ENCODE measurements around the gene GPM6B. TPM values are rescaled to one million over a fixed set of nuclear protein-coding genes. Genes with fewer than 3 reads are reported as not detected.

Gene GPM6B
- total and polyA plus RNA-seq, 4 donors, result 6.3 to 19.6 (median 16.0) TPM

DNA sequence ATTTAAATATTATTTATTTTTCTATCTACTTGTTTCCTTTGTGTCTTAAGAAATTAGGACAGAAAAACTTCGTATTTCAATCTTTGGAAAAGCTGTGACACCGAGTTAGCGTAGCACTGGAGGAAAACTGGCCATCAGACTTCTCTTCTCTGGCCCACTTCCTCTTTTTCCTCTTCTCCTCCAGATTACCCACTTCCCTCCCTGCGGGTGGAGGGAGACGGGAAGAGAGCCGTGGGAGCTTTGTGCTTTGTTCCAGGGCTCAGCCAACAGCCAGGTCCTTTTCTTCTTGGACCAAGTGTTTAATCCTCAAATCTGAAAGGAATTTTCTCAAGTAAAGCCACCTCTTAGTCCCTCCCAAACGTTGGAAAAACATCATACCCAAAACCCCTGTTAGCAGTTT, 52.6 kb downstream of the GPM6B start:
- Histone ChIP-seq H3K4me1 (ENCODE audit: control insufficient read depth in 1 of 2, insufficient read depth in 2 of 2, low read length in 2 of 2) (peaks cover 0 to 2% of the 10 kb centered on the region in 2 donors), H3K36me3 (ENCODE audit: control insufficient read depth in 1 of 2, insufficient read depth in 2 of 2, low read length in 1 of 2) (no peaks in the 10 kb centered on the region), H3K9me3 (ENCODE audit: control insufficient read depth, low read length) (no peaks in the 10 kb centered on the region), H3K4me3 (ENCODE audit: low read length in 2 of 2) (no peak overlapping the region), H3K27me3 (ENCODE audit: control insufficient read depth in 1 of 2, insufficient read depth in 2 of 2, low read length in 1 of 2) (no peaks in the 10 kb centered on the region), H3K27ac (ENCODE audit: low read depth in 1 of 2, low read length in 2 of 2) (no peak overlapping the region)
- intact Hi-C loops (cut with DNase I), result loop anchor here in 1 of 2 donors (10.0 kb wide), 1 partner anchor 131 kb away; no protein-coding TSS in a partner anchor
- 32 to 50% methylated on average over 7 of the region's 7 CpGs for WGBS, 2 donors
- DNase-seq (no peak), ATAC-seq (ENCODE audit: low FRiP score) (no peak)

DNA sequence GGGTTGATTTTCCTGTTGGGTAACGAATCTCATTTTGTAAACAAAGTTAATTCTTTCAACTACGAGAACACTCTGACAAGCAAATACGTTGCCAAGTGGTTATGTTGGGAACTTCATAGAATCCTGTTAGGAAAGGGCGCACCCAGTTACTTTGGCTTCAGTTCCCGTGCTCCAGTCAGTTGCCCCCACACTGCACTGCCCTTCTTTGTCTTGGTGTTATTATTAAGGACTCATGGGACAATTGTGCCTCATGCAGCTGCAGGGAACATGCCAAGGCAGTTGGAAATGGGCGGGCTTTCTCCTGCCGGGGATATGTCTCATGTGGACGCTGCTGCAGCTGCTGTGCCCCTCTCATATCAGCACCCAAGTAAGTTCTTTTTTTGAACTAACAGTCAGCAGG, 53.4 kb downstream of the GPM6B start:
- 7 to 47% methylated on average over 8 of the region's 8 CpGs for WGBS, 2 donors
- intact Hi-C loops (cut with DNase I), result loop anchor here in 1 of 2 donors (10.0 kb wide), 1 partner anchor 131 kb away; no protein-coding TSS in a partner anchor

GRCh38 chrX:13761606-13762414, 55.1 kb downstream of the GPM6B start:
- intact Hi-C loops (cut with DNase I), result loop anchor here in 1 of 2 donors (10.0 kb wide), 1 partner anchor 133 kb away; no protein-coding TSS in a partner anchor
- Histone ChIP-seq H3K4me3 (ENCODE audit: low read length in 2 of 2) (no peak overlapping the region), H3K36me3 (ENCODE audit: control insufficient read depth in 1 of 2, insufficient read depth in 2 of 2, low read length in 1 of 2) (peaks cover 2% of the 10 kb centered on the region in 2 donors), H3K9me3 (ENCODE audit: control insufficient read depth, low read length) (no peaks in the 10 kb centered on the region), H3K27me3 (ENCODE audit: control insufficient read depth in 1 of 2, insufficient read depth in 2 of 2, low read length in 1 of 2) (no peaks in the 10 kb centered on the region), H3K4me1 (ENCODE audit: control insufficient read depth in 1 of 2, insufficient read depth in 2 of 2, low read length in 2 of 2) (peaks cover 0 to 2% of the 10 kb centered on the region in 2 donors), H3K27ac (ENCODE audit: low read depth in 1 of 2, low read length in 2 of 2) (no peak overlapping the region)
- WGBS, 2 donors, result 43 to 60% methylated on average over 7 of the region's 7 CpGs
- ATAC-seq (ENCODE audit: low FRiP score) (no peak), DNase-seq (no peak)

More for the DNA sequence above, 53.4 kb downstream of the GPM6B start:
- Histone ChIP-seq H3K4me3 (ENCODE audit: low read length in 2 of 2) (no peak overlapping the region), H3K36me3 (ENCODE audit: control insufficient read depth in 1 of 2, insufficient read depth in 2 of 2, low read length in 1 of 2) (peaks cover 0 to 2% of the 10 kb centered on the region in 2 donors), H3K27ac (ENCODE audit: low read depth in 1 of 2, low read length in 2 of 2) (no peak overlapping the region), H3K27me3 (ENCODE audit: control insufficient read depth in 1 of 2, insufficient read depth in 2 of 2, low read length in 1 of 2) (no peaks in the 10 kb centered on the region), H3K4me1 (ENCODE audit: control insufficient read depth in 1 of 2, insufficient read depth in 2 of 2, low read length in 2 of 2) (peaks cover 0 to 2% of the 10 kb centered on the region in 2 donors), H3K9me3 (ENCODE audit: control insufficient read depth, low read length) (no peaks in the 10 kb centered on the region)
- DNase-seq, result peak in 1 of 2 donors; percentile 48
- peak; percentile 56 for ATAC-seq (ENCODE audit: low FRiP score)

DNA sequence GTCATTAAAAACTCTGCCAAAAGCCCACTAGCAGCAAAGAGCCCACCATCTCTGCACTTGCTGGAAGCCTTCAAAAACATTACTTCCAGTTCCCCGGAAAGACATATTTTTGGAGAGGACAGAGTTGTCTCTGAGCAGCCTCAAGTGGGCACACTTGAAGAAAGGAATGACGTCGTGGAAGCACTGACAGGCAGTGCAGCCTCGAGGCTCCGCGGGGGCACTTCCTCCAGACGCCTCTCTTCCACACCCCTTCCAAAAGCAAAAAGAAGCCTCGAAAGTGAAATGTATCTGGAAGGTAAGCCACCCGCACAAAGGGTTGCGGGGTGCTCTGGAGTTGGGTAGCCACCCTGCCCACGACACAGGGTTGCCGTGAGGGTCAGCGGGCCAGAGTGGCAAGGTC, 56.5 kb downstream of the GPM6B start:
- Histone ChIP-seq H3K4me3 (ENCODE audit: low read length in 2 of 2) (no peak overlapping the region), H3K4me1 (ENCODE audit: control insufficient read depth in 1 of 2, insufficient read depth in 2 of 2, low read length in 2 of 2) (peaks cover 0 to 2% of the 10 kb centered on the region in 2 donors), H3K27me3 (ENCODE audit: control insufficient read depth in 1 of 2, insufficient read depth in 2 of 2, low read length in 1 of 2) (no peaks in the 10 kb centered on the region), H3K27ac (ENCODE audit: low read depth in 1 of 2, low read length in 2 of 2) (no peak overlapping the region), H3K36me3 (ENCODE audit: control insufficient read depth in 1 of 2, insufficient read depth in 2 of 2, low read length in 1 of 2) (peaks cover 2% of the 10 kb centered on the region in 2 donors), H3K9me3 (ENCODE audit: control insufficient read depth, low read length) (no peaks in the 10 kb centered on the region)
- ATAC-seq (ENCODE audit: low FRiP score) (no peak), DNase-seq (no peak)
- intact Hi-C loops (cut with DNase I), result loop anchor here in 1 of 2 donors (10.0 kb wide), 1 partner anchor 134 kb away; no protein-coding TSS in a partner anchor
- 60 to 81% methylated on average over 13 of the region's 13 CpGs for WGBS, 2 donors

- intact Hi-C loops (cut with DNase I), result loop anchor here in 1 of 2 donors (5.0 kb wide), 1 partner anchor 268 kb away; the partner anchor contains the start of gene GEMIN8
- Histone ChIP-seq H3K27me3 (ENCODE audit: control insufficient read depth in 1 of 2, insufficient read depth in 2 of 2, low read length in 1 of 2) (no peaks in the 10 kb centered on the region), H3K27ac (ENCODE audit: low read depth in 1 of 2, low read length in 2 of 2) (no peak overlapping the region), H3K4me3 (ENCODE audit: low read length in 2 of 2) (no peak overlapping the region), H3K4me1 (ENCODE audit: control insufficient read depth in 1 of 2, insufficient read depth in 2 of 2, low read length in 2 of 2) (peaks cover 0 to 2% of the 10 kb centered on the region in 2 donors), H3K9me3 (ENCODE audit: control insufficient read depth, low read length) (no peaks in the 10 kb centered on the region), H3K36me3 (ENCODE audit: control insufficient read depth in 1 of 2, insufficient read depth in 2 of 2, low read length in 1 of 2) (peaks cover 2% of the 10 kb centered on the region in 2 donors)
- ATAC-seq (ENCODE audit: low FRiP score) (no peak), DNase-seq (no peak)
- 82 to 88% methylated on average over 8 of the region's 8 CpGs for WGBS, 2 donors
Observed at GRCh38 chrX:13759152-13759718, 57.7 kb downstream of the GPM6B start.

DNA sequence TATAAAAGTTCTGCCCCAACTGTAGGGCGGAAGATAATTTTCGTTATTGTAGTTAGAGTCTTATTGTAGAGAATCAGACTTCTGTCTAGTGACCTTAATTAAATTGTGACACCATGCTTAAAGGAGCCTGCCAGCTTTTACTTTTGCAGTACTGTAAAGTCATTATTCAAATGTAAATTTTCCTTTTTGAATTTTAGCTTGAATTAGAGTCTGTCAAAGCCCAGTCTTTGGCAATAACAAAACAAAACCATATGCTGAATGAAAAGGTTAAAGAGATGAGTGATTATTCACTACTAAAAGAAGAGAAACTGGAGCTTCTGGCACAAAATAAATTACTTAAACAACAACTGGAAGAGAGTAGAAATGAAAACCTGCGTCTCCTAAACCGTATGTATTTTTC, 60.5 kb downstream of the GPM6B start:
- Histone ChIP-seq H3K9me3 (ENCODE audit: control insufficient read depth, low read length) (no peaks in the 10 kb centered on the region), H3K27me3 (ENCODE audit: control insufficient read depth in 1 of 2, insufficient read depth in 2 of 2, low read length in 1 of 2) (no peaks in the 10 kb centered on the region), H3K4me3 (ENCODE audit: low read length in 2 of 2) (no peak overlapping the region), H3K4me1 (ENCODE audit: control insufficient read depth in 1 of 2, insufficient read depth in 2 of 2, low read length in 2 of 2) (no peaks in the 10 kb centered on the region), H3K36me3 (ENCODE audit: control insufficient read depth in 1 of 2, insufficient read depth in 2 of 2, low read length in 1 of 2) (peaks cover 2% of the 10 kb centered on the region in 2 donors), H3K27ac (ENCODE audit: low read depth in 1 of 2, low read length in 2 of 2) (no peak overlapping the region)
- ATAC-seq (ENCODE audit: low FRiP score), result no peak
- no peak for DNase-seq
- WGBS, 2 donors, result 91 to 93% methylated on average over 4 of the region's 4 CpGs
- intact Hi-C loops (cut with DNase I), result loop anchor here in 1 of 2 donors (5.0 kb wide), 1 partner anchor 271 kb away; the partner anchor contains the start of gene GEMIN8

DNA sequence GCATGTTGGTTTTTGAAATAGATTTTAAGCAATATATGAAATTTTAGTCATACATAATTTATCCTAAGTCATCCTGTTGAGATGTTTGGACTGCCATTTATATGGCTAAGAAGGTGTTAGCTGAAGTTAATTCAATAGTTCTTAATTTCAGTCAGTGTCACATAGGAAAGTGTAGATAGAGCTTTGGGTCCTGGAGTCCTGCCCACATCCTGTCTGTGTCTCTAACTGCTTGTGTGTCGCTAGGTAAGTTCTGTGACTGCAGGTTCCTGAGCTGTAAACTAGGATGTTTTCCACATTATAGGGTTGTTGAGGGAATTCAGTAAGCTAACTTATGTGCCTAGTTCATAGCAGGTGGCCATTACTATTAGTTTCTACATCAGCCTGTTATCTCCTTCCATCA, 61.6 kb downstream of the GPM6B start:
- Histone ChIP-seq H3K36me3 (ENCODE audit: control insufficient read depth in 1 of 2, insufficient read depth in 2 of 2, low read length in 1 of 2) (peaks cover 2% of the 10 kb centered on the region in 2 donors), H3K4me1 (ENCODE audit: control insufficient read depth in 1 of 2, insufficient read depth in 2 of 2, low read length in 2 of 2) (no peaks in the 10 kb centered on the region), H3K9me3 (ENCODE audit: control insufficient read depth, low read length) (no peaks in the 10 kb centered on the region), H3K4me3 (ENCODE audit: low read length in 2 of 2) (no peak overlapping the region), H3K27me3 (ENCODE audit: control insufficient read depth in 1 of 2, insufficient read depth in 2 of 2, low read length in 1 of 2) (no peaks in the 10 kb centered on the region), H3K27ac (ENCODE audit: low read depth in 1 of 2, low read length in 2 of 2) (no peak overlapping the region)
- 81 to 84% methylated on average over 1 of the region's 1 CpG for WGBS, 2 donors
- intact Hi-C loops (cut with DNase I), result loop anchor here in 1 of 2 donors (5.0 kb wide), 1 partner anchor 272 kb away; the partner anchor contains the start of gene GEMIN8
- DNase-seq (no peak), ATAC-seq (ENCODE audit: low FRiP score) (no peak)

DNA sequence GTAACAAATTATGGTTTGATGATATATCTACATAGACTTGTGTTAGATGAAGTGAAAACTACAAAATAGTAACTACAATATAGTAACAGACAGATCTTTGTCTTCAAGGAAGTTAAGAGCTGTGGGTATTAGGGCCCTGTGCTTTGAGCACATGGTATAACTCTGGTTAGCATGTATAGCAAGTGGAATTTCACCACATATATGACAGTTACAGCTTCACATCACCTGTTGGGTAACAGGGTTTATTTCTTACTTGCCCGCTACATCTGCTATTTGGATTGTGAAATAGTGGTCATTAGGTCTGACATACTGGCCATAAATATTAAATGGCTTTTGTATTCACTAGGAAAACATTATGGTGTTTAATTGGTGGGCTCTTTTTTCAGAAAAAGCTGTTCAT, 62.1 kb downstream of the GPM6B start:
- Histone ChIP-seq H3K36me3 (ENCODE audit: control insufficient read depth in 1 of 2, insufficient read depth in 2 of 2, low read length in 1 of 2) (peaks cover 2% of the 10 kb centered on the region in 2 donors), H3K4me3 (ENCODE audit: low read length in 2 of 2) (no peak overlapping the region), H3K9me3 (ENCODE audit: control insufficient read depth, low read length) (no peaks in the 10 kb centered on the region), H3K27ac (ENCODE audit: low read depth in 1 of 2, low read length in 2 of 2) (no peak overlapping the region), H3K27me3 (ENCODE audit: control insufficient read depth in 1 of 2, insufficient read depth in 2 of 2, low read length in 1 of 2) (no peaks in the 10 kb centered on the region), H3K4me1 (ENCODE audit: control insufficient read depth in 1 of 2, insufficient read depth in 2 of 2, low read length in 2 of 2) (no peaks in the 10 kb centered on the region)
- WGBS, 2 donors, result 98 to 99% methylated on average over 1 of the region's 1 CpG
- ATAC-seq (ENCODE audit: low FRiP score), result no peak
- no peak for DNase-seq
- intact Hi-C loops (cut with DNase I), result loop anchor here in 1 of 2 donors (5.0 kb wide), 1 partner anchor 273 kb away; the partner anchor contains the start of gene GEMIN8

All from aorta (tissue), 5 donors.